Central memory CD8-positive, alpha-beta T cell (primary cell): ENCODE data around the gene EML6.

Source experiments
- ATAC-seq: fragments of 150-1000 bp; cut with Tn5 transposase; replicated peaks from 2 replicates; pipeline ENCODE4 v1.10.0; 2022; ENCODE audit warnings: mild to moderate bottlenecking, moderate FRiP score, moderate number of reproducible peaks; ENCODE audit not compliant: poor library complexity, severe bottlenecking; ENCODE audit errors: extremely low read depth
- DNase-seq, 2 donors: peaks; one replicate each; pipeline ENCODE4 v3.0.0; 2021; ENCODE audit warnings: low spot score in 2 of 2
- H3K27ac Mint-ChIP-seq: one replicate; pipeline ENCODE4 v1.8.0; 2022; ENCODE audit warnings: low read depth, mild to moderate bottlenecking, moderate library complexity, mixed read lengths
- H3K27me3 Mint-ChIP-seq: one replicate; pipeline ENCODE4 v1.8.0; 2022; ENCODE audit warnings: mixed read lengths
- H3K36me3 Mint-ChIP-seq: one replicate; pipeline ENCODE4 v1.8.0; 2022; ENCODE audit warnings: mild to moderate bottlenecking, moderate library complexity, mixed read lengths; ENCODE audit not compliant: insufficient read depth
- H3K4me1 Mint-ChIP-seq: one replicate; pipeline ENCODE4 v1.8.0; 2022; ENCODE audit warnings: mixed read lengths
- H3K4me3 Mint-ChIP-seq: one replicate; pipeline ENCODE4 v1.8.0; 2022; ENCODE audit warnings: mild to moderate bottlenecking, moderate library complexity, mixed read lengths
- H3K9me3 Mint-ChIP-seq: one replicate; pipeline ENCODE4 v1.8.0; 2022; ENCODE audit warnings: mixed read lengths

The EML6 gene

GRCh38 chr2:54895730-54896129 is 172.3 kb downstream of the EML6 start:
- DNase-seq (no peak), ATAC-seq (no peak)
- no peaks in the 10 kb centered on the region for H3K9me3 Mint-ChIP-seq
- H3K36me3 Mint-ChIP-seq, result no peaks in the 10 kb centered on the region
- no peak overlapping the region for H3K27ac Mint-ChIP-seq
- H3K4me1 Mint-ChIP-seq, result peaks cover 6% of the 10 kb centered on the region
- H3K4me3 Mint-ChIP-seq, result no peak overlapping the region
- H3K27me3 Mint-ChIP-seq, result peaks cover 8% of the 10 kb centered on the region

- Mint-ChIP-seq H3K9me3 (no peaks in the 10 kb centered on the region), H3K27ac (no peak overlapping the region), H3K36me3 (no peaks in the 10 kb centered on the region), H3K27me3 (peaks cover 7% of the 10 kb centered on the region), H3K4me3 (no peak overlapping the region), H3K4me1 (peaks cover 6% of the 10 kb centered on the region)
- DNase-seq, result no peak
- no peak for ATAC-seq
Measured at GRCh38 chr2:54897420-54898310, 174.2 kb downstream of the EML6 start.

- peaks cover 7% of the 10 kb centered on the region for H3K4me1 Mint-ChIP-seq
- no peak overlapping the region for H3K27ac Mint-ChIP-seq
- ATAC-seq (no peak), DNase-seq (no peak)
- no peaks in the 10 kb centered on the region for H3K36me3 Mint-ChIP-seq
- peaks cover 7% of the 10 kb centered on the region for H3K27me3 Mint-ChIP-seq
- H3K4me3 Mint-ChIP-seq, result no peak overlapping the region
- no peaks in the 10 kb centered on the region for H3K9me3 Mint-ChIP-seq
Measured at GRCh38 chr2:54898456-54899226, 175.2 kb downstream of the EML6 start.

GRCh38 chr2:54899576-54900200 is 176.2 kb downstream of the EML6 start:
- H3K36me3 Mint-ChIP-seq, result no peaks in the 10 kb centered on the region
- H3K4me1 Mint-ChIP-seq, result peaks cover 17% of the 10 kb centered on the region
- H3K27me3 Mint-ChIP-seq, result peaks cover 7% of the 10 kb centered on the region
- H3K27ac Mint-ChIP-seq, result no peak overlapping the region
- H3K9me3 Mint-ChIP-seq, result no peaks in the 10 kb centered on the region
- no peak for ATAC-seq
- no peak overlapping the region for H3K4me3 Mint-ChIP-seq
- no peak for DNase-seq

- DNase-seq (no peak), ATAC-seq (no peak)
- H3K36me3 Mint-ChIP-seq, result no peaks in the 10 kb centered on the region
- H3K27me3 Mint-ChIP-seq, result peaks cover 11% of the 10 kb centered on the region
- H3K27ac Mint-ChIP-seq, result no peak overlapping the region
- H3K4me1 Mint-ChIP-seq, result peaks cover 18% of the 10 kb centered on the region
- H3K4me3 Mint-ChIP-seq, result no peak overlapping the region
- H3K9me3 Mint-ChIP-seq, result no peaks in the 10 kb centered on the region
Measured at GRCh38 chr2:54901224-54901986, 177.9 kb downstream of the EML6 start.

- no peak for ATAC-seq
- Mint-ChIP-seq H3K4me3 (no peak overlapping the region), H3K27ac (no peak overlapping the region), H3K4me1 (peaks cover 13% of the 10 kb centered on the region), H3K36me3 (peaks cover 2% of the 10 kb centered on the region), H3K27me3 (peaks cover 13% of the 10 kb centered on the region), H3K9me3 (no peaks in the 10 kb centered on the region)
- DNase-seq, result no peak
Measured at GRCh38 chr2:54902763-54903162, 179.3 kb downstream of the EML6 start.

GRCh38 chr2:54903736-54904554 is 180.5 kb downstream of the EML6 start:
- Mint-ChIP-seq H3K4me3 (no peak overlapping the region), H3K36me3 (peaks cover 2% of the 10 kb centered on the region), H3K27ac (peak overlapping the region; percentile 33), H3K9me3 (no peaks in the 10 kb centered on the region), H3K4me1 (peaks cover 12% of the 10 kb centered on the region), H3K27me3 (peaks cover 9% of the 10 kb centered on the region)
- ATAC-seq (peak; percentile 99), DNase-seq (peak in 1 of 2 donors; percentile 17)

GRCh38 chr2:54904836-54905235 is 181.4 kb downstream of the EML6 start:
- Mint-ChIP-seq H3K4me3 (no peak overlapping the region), H3K36me3 (peaks cover 2% of the 10 kb centered on the region), H3K9me3 (no peaks in the 10 kb centered on the region), H3K27me3 (peaks cover 9% of the 10 kb centered on the region), H3K27ac (no peak overlapping the region), H3K4me1 (peaks cover 12% of the 10 kb centered on the region)
- no peak for DNase-seq
- no peak for ATAC-seq

GRCh38 chr2:54906716-54907115 is 183.3 kb downstream of the EML6 start:
- no peaks in the 10 kb centered on the region for H3K9me3 Mint-ChIP-seq
- H3K27ac Mint-ChIP-seq, result no peak overlapping the region
- peaks cover 12% of the 10 kb centered on the region for H3K4me1 Mint-ChIP-seq
- no peak for ATAC-seq
- H3K4me3 Mint-ChIP-seq, result no peak overlapping the region
- peaks cover 2% of the 10 kb centered on the region for H3K36me3 Mint-ChIP-seq
- H3K27me3 Mint-ChIP-seq, result peaks cover 9% of the 10 kb centered on the region
- DNase-seq, result no peak

GRCh38 chr2:54907663-54908062 is 184.2 kb downstream of the EML6 start:
- H3K36me3 Mint-ChIP-seq, result peaks cover 2% of the 10 kb centered on the region
- peaks cover 12% of the 10 kb centered on the region for H3K4me1 Mint-ChIP-seq
- no peak overlapping the region for H3K4me3 Mint-ChIP-seq
- no peak for ATAC-seq
- peaks cover 9% of the 10 kb centered on the region for H3K27me3 Mint-ChIP-seq
- no peaks in the 10 kb centered on the region for H3K9me3 Mint-ChIP-seq
- no peak overlapping the region for H3K27ac Mint-ChIP-seq
- no peak for DNase-seq

GRCh38 chr2:54908591-54908990 is 185.1 kb downstream of the EML6 start:
- Mint-ChIP-seq H3K9me3 (no peaks in the 10 kb centered on the region), H3K36me3 (peaks cover 2% of the 10 kb centered on the region), H3K27ac (no peak overlapping the region), H3K4me3 (no peak overlapping the region), H3K27me3 (peaks cover 9% of the 10 kb centered on the region), H3K4me1 (peaks cover 11% of the 10 kb centered on the region)
- no peak for ATAC-seq
- DNase-seq, result no peak
